Cardiac fibroblast (primary cell): Measurements from ENCODE around the gene LPP.
A peak's percentile ranks its signal among the peaks of the same experiment; 100 is the strongest.

Source experiments
- DNase-seq, 2 donors: peaks; one replicate each; pipeline versions ENCODE4 v3.0.0 to v3.0.0-alpha.2; 2010; ENCODE audit warnings: low read depth in 2 of 2
- H3K4me3 ChIP-seq, 2 donors: replicated peaks in 1 of 2; 1 replicate in 1 of 2; 2 replicates in 1 of 2; pipeline ENCODE4 v1.5.1; 2011; ENCODE audit warnings: low read depth in 2 of 2, low read length in 2 of 2, mild to moderate bottlenecking in 2 of 2, moderate library complexity in 1 of 2
- TF ChIP-seq, protein P1 (sequence below): IDR thresholded peaks from one replicate; pipeline ENCODE4 v1.5.1; 2011; ENCODE audit warnings: low read depth, mild to moderate bottlenecking, low read length, inconsistent platforms

The LPP gene

DNA sequence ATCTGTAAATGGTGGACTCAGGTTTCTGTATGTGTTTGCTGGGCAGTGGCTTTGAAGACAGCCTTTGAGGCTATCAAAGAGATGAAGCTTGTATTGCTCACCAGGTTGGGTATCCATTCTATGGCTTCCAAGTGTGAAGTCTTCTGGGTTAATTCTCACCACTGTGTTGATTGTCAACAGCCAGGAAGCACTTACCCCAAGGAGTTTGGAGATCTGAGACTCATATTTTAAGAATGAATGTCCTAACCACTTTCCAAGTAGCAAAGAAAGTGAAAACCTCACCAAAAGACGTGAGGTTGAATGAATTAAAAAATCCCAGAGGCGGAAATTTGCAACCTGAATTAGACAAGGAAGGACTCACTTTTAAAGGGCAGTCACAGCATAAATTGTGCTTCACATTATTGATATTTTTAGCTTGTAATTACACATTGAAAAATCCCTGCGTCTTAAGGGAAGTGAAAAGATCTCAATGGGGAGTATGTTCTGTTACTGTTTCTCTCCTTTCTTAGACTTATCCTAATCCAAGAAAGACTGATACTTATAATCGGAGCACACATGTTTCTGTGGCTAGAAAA lies 713.8 kb downstream of the LPP start:
- H3K4me3 ChIP-seq: no peak overlapping the region
- TF ChIP-seq, protein P1, sequence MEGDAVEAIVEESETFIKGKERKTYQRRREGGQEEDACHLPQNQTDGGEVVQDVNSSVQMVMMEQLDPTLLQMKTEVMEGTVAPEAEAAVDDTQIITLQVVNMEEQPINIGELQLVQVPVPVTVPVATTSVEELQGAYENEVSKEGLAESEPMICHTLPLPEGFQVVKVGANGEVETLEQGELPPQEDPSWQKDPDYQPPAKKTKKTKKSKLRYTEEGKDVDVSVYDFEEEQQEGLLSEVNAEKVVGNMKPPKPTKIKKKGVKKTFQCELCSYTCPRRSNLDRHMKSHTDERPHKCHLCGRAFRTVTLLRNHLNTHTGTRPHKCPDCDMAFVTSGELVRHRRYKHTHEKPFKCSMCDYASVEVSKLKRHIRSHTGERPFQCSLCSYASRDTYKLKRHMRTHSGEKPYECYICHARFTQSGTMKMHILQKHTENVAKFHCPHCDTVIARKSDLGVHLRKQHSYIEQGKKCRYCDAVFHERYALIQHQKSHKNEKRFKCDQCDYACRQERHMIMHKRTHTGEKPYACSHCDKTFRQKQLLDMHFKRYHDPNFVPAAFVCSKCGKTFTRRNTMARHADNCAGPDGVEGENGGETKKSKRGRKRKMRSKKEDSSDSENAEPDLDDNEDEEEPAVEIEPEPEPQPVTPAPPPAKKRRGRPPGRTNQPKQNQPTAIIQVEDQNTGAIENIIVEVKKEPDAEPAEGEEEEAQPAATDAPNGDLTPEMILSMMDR: no peak
- DNase-seq: no peak

DNA sequence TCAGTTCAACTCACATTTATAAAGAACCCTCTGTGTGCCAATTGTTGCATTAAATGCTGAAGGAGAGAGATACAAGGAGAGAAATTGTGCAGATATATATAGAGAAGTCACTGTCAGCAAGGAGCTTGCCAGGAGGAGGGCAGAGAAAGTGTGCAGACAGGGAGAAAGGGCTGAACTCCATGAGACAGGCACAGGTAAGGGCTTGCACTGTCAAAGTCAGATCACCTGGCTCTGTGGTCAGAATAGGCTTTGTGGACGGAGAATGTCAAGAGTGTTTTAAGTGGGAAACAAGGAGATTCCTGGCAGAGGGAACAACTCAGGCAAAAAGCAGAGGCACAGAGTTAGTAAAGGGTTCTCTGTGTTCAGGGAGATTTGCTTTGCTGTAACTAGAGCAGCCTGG lies 714.8 kb downstream of the LPP start:
- no peak overlapping the region for H3K4me3 ChIP-seq
- TF ChIP-seq, protein P1: no peak
- no peak for DNase-seq

DNA sequence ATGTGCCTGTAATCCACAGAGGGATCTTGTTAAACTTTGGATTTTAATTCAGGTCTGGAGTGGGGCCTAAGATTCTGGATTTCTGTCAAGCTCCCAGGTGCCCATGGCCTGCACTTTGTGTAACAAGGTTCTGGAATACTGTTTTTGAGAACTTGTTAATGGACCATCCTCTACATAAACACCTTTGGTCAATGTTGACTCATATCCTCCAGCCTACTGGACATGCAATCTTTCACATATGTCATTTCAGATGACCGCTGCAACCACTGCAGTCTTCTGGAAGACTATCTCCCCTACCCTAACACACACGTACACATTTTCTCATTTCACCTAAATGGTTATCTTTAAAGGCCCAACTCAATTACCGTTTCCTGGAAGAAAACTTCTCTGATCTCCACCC lies 715.7 kb downstream of the LPP start:
- TF ChIP-seq, protein P1: no peak
- H3K4me3 ChIP-seq: no peak overlapping the region
- peak in 1 of 2 donors; percentile 40 for DNase-seq

DNA sequence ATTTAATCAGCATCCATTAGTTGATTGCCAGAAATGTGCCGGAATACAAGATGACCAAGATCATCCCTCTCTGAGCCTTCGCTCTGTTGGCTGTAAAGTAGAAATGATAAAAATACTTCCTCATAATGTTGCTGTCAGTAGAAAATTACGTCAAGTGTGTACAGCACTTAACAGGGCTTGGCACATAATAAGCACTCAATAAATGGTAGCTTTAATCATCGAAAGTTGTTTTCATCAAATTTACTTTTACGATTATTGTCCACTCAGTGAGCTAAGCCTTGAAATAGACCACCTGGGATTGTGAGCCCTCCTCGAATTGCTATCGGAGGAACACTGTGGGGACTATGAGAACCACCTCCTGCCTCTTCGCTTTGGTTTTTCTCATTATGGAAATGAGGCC lies 716.5 kb downstream of the LPP start:
- DNase-seq: no peak
- H3K4me3 ChIP-seq: no peak overlapping the region
- TF ChIP-seq, protein P1: no peak

DNA sequence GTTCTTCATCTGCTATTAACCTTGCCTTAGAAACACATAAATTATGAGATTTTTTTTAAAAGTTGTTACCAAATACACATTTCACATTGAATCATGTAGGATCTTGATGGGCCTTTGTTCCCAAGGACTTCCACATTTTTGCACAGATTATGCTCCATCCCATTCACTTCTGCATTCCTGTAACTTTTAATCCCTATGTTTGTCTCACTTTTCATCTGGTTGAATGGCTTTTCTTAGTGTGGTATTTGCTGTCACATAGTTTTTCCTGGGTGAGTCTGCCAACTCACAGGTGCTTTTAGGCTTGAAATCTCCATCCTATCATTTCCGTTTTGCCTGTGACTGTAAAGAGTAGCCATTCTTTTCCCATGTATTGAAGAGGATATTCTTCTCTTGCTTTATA lies 720.6 kb downstream of the LPP start:
- H3K4me3 ChIP-seq: no peak overlapping the region
- TF ChIP-seq, protein P1: no peak
- DNase-seq: no peak

DNA sequence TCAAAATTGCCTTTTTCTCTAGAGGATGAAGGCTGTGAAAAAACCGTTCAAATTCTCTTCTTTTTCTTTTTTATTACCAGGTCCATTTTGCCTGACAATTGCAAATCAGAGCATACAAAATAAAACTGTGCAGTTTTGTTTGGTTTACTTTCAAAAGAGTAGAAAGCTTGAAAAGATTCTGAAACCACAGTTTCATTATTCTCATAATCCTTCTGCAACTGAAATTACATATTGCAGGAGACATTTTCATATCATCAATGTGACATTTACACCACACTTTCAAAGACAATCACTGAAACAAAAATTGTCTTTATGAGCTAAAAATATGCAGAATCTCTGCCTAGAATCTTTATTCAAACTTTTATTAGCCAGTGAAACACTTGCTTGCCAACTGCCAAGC lies 721.5 kb downstream of the LPP start:
- no peak overlapping the region for H3K4me3 ChIP-seq
- TF ChIP-seq, protein P1: no peak
- no peak for DNase-seq

DNA sequence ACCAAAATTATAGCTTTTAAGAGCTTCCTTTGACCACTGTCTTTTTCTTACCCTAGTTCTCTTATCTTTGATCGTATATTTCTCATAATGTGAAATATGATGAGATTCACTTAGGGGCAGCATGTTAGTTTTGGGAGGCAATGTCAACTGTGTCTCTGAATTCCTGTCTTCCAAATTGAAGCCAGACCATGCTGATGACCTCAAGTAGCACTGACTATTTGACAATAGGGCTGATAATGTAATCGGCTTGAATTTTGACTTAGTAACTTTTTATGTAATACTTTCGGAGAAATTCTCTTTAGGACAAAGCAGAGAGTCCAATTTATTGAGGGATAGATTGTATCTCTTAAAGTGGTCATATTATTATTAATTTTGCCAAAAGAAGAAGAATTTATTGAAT lies 722.4 kb downstream of the LPP start:
- DNase-seq: no peak
- no peak overlapping the region for H3K4me3 ChIP-seq
- TF ChIP-seq, protein P1: no peak
